ENCODE results near the gene RABGEF1.

- TF ChIP-seq CTCF (conservative IDR thresholded peaks at IDR 0.05; ENCODE audit: low read length) (no peak), EZH2phosphoT487 (IDR thresholded peaks at IDR 0.05; ENCODE audit: borderline replicate concordance) (no peak)
Measured at GRCh38 chr7:66847879-66848790, 107.6 kb downstream of the RABGEF1 start.

Data from Loucy (cell line).